ENCODE results near the gene WWOX.

The WWOX gene

DNA sequence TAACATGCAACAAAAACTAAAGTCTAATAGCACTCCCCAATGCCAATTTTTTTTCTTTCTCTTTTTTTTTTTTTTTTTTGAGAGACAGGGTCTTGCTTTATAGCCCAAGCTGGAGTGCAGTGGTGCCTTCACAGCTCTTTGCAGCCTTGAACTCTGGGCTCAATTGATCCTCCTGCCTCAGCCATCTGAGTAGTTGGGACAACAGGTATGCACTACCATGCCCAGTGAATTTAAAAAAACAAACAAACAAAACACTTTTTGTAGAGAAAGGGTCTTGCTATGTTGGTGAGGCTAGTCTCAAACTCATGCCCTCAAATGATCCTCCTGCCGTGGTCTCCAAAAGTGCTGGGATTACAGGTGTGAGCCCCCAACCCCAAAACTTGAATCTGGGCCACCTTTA lies 632.3 kb downstream of the WWOX start:
- no peak for TF ChIP-seq ZNF565 (CRISPR knock-in tag; conservative IDR thresholded peaks at IDR 0.05; ENCODE audit: low read depth)
- TF ChIP-seq PPARA (CRISPR knock-in tag; IDR thresholded peaks at IDR 0.05; ENCODE audit: borderline replicate concordance) = no peak
- TF ChIP-seq ZFP3 (CRISPR knock-in tag; IDR thresholded peaks at IDR 0.05) = no peak
- TF ChIP-seq, protein P1, sequence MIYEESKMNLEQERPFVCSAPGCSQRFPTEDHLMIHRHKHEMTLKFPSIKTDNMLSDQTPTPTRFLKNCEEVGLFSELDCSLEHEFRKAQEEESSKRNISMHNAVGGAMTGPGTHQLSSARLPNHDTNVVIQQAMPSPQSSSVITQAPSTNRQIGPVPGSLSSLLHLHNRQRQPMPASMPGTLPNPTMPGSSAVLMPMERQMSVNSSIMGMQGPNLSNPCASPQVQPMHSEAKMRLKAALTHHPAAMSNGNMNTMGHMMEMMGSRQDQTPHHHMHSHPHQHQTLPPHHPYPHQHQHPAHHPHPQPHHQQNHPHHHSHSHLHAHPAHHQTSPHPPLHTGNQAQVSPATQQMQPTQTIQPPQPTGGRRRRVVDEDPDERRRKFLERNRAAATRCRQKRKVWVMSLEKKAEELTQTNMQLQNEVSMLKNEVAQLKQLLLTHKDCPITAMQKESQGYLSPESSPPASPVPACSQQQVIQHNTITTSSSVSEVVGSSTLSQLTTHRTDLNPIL (CRISPR knock-in tag; IDR thresholded peaks at IDR 0.05; ENCODE audit: low read depth) = no peak
- no peak for TF ChIP-seq GLIS3 (CRISPR knock-in tag; IDR thresholded peaks at IDR 0.05)
- no peak for TF ChIP-seq RARB (CRISPR knock-in tag; IDR thresholded peaks at IDR 0.05)
- no peak for TF ChIP-seq SNAI2 (CRISPR knock-in tag; IDR thresholded peaks at IDR 0.05)
- TF ChIP-seq, protein P2, sequence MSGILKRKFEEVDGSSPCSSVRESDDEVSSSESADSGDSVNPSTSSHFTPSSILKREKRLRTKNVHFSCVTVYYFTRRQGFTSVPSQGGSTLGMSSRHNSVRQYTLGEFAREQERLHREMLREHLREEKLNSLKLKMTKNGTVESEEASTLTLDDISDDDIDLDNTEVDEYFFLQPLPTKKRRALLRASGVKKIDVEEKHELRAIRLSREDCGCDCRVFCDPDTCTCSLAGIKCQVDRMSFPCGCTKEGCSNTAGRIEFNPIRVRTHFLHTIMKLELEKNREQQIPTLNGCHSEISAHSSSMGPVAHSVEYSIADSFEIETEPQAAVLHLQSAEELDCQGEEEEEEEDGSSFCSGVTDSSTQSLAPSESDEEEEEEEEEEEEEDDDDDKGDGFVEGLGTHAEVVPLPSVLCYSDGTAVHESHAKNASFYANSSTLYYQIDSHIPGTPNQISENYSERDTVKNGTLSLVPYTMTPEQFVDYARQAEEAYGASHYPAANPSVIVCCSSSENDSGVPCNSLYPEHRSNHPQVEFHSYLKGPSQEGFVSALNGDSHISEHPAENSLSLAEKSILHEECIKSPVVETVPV (CRISPR knock-in tag; IDR thresholded peaks at IDR 0.05) = no peak
- no peak for TF ChIP-seq ZNF8 (CRISPR knock-in tag; IDR thresholded peaks at IDR 0.05)
- no peak for TF ChIP-seq ZC3H10 (CRISPR knock-in tag; IDR thresholded peaks at IDR 0.05)
- no peak for TF ChIP-seq ARNTL (CRISPR knock-in tag; IDR thresholded peaks at IDR 0.05; ENCODE audit: borderline replicate concordance, low read depth)
- no peak for TF ChIP-seq BACH2 (CRISPR knock-in tag; IDR thresholded peaks at IDR 0.05; ENCODE audit: borderline replicate concordance)
- TF ChIP-seq ZNF70 (CRISPR knock-in tag; IDR thresholded peaks at IDR 0.05) = no peak
- no peak for TF ChIP-seq ISL1 (CRISPR knock-in tag; IDR thresholded peaks at IDR 0.05)
- no peak for TF ChIP-seq TOX (CRISPR knock-in tag; IDR thresholded peaks at IDR 0.05; ENCODE audit: borderline replicate concordance)
- TF ChIP-seq, protein P3, sequence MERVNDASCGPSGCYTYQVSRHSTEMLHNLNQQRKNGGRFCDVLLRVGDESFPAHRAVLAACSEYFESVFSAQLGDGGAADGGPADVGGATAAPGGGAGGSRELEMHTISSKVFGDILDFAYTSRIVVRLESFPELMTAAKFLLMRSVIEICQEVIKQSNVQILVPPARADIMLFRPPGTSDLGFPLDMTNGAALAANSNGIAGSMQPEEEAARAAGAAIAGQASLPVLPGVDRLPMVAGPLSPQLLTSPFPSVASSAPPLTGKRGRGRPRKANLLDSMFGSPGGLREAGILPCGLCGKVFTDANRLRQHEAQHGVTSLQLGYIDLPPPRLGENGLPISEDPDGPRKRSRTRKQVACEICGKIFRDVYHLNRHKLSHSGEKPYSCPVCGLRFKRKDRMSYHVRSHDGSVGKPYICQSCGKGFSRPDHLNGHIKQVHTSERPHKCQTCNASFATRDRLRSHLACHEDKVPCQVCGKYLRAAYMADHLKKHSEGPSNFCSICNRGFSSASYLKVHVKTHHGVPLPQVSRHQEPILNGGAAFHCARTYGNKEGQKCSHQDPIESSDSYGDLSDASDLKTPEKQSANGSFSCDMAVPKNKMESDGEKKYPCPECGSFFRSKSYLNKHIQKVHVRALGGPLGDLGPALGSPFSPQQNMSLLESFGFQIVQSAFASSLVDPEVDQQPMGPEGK (CRISPR knock-in tag; IDR thresholded peaks at IDR 0.05; ENCODE audit: borderline replicate concordance) = no peak
- no peak for ATAC-seq

DNA sequence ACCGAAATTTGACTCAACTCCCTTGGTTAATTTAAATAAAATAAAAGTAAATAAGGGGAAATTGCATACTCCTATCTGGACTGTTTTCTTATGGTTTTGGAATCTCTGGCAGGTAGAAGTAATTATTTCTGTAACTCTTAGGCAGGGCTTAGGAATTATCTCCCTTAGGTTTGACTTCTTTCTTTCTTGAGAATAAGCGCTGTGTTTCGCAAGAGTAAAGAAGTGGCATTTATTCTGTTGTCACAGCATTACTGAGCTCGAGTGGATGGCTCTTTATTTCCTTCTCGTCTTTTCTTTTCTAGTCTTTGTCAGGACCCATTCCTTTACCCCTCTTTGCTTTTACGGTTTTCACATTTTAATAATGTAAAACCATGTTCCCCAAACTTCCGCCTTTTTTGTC lies 633.2 kb downstream of the WWOX start:
- no peak for TF ChIP-seq TOX (CRISPR knock-in tag; IDR thresholded peaks at IDR 0.05; ENCODE audit: borderline replicate concordance)
- no peak for TF ChIP-seq ZNF8 (CRISPR knock-in tag; IDR thresholded peaks at IDR 0.05)
- TF ChIP-seq CSDC2 (CRISPR knock-in tag; IDR thresholded peaks at IDR 0.05) = no peak
- TF ChIP-seq ZFP3 (CRISPR knock-in tag; IDR thresholded peaks at IDR 0.05) = no peak
- TF ChIP-seq ZNF565 (CRISPR knock-in tag; conservative IDR thresholded peaks at IDR 0.05; ENCODE audit: low read depth) = no peak
- no peak for TF ChIP-seq ZFP30 (CRISPR knock-in tag; IDR thresholded peaks at IDR 0.05)
- TF ChIP-seq, protein P4, sequence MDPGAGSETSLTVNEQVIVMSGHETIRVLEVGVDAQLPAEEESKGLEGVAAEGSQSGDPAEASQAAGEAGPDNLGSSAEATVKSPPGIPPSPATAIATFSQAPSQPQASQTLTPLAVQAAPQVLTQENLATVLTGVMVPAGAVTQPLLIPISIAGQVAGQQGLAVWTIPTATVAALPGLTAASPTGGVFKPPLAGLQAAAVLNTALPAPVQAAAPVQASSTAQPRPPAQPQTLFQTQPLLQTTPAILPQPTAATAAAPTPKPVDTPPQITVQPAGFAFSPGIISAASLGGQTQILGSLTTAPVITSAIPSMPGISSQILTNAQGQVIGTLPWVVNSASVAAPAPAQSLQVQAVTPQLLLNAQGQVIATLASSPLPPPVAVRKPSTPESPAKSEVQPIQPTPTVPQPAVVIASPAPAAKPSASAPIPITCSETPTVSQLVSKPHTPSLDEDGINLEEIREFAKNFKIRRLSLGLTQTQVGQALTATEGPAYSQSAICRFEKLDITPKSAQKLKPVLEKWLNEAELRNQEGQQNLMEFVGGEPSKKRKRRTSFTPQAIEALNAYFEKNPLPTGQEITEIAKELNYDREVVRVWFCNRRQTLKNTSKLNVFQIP (CRISPR knock-in tag; IDR thresholded peaks at IDR 0.05; ENCODE audit: borderline replicate concordance, low read depth) = no peak
- TF ChIP-seq SNAI2 (CRISPR knock-in tag; IDR thresholded peaks at IDR 0.05) = no peak
- TF ChIP-seq, protein P3 (CRISPR knock-in tag; IDR thresholded peaks at IDR 0.05; ENCODE audit: borderline replicate concordance) = no peak
- no peak for TF ChIP-seq BACH2 (CRISPR knock-in tag; IDR thresholded peaks at IDR 0.05; ENCODE audit: borderline replicate concordance)
- TF ChIP-seq, protein P5, sequence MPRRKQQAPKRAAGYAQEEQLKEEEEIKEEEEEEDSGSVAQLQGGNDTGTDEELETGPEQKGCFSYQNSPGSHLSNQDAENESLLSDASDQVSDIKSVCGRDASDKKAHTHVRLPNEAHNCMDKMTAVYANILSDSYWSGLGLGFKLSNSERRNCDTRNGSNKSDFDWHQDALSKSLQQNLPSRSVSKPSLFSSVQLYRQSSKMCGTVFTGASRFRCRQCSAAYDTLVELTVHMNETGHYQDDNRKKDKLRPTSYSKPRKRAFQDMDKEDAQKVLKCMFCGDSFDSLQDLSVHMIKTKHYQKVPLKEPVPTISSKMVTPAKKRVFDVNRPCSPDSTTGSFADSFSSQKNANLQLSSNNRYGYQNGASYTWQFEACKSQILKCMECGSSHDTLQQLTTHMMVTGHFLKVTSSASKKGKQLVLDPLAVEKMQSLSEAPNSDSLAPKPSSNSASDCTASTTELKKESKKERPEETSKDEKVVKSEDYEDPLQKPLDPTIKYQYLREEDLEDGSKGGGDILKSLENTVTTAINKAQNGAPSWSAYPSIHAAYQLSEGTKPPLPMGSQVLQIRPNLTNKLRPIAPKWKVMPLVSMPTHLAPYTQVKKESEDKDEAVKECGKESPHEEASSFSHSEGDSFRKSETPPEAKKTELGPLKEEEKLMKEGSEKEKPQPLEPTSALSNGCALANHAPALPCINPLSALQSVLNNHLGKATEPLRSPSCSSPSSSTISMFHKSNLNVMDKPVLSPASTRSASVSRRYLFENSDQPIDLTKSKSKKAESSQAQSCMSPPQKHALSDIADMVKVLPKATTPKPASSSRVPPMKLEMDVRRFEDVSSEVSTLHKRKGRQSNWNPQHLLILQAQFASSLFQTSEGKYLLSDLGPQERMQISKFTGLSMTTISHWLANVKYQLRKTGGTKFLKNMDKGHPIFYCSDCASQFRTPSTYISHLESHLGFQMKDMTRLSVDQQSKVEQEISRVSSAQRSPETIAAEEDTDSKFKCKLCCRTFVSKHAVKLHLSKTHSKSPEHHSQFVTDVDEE (CRISPR knock-in tag; IDR thresholded peaks at IDR 0.05) = no peak
- TF ChIP-seq RARB (CRISPR knock-in tag; IDR thresholded peaks at IDR 0.05) = no peak
- no peak for TF ChIP-seq GLIS3 (CRISPR knock-in tag; IDR thresholded peaks at IDR 0.05)
- no peak for TF ChIP-seq PPARA (CRISPR knock-in tag; IDR thresholded peaks at IDR 0.05; ENCODE audit: borderline replicate concordance)
- TF ChIP-seq OSR1 (CRISPR knock-in tag; IDR thresholded peaks at IDR 0.05) = no peak
- TF ChIP-seq TCF4 (CRISPR knock-in tag; IDR thresholded peaks at IDR 0.05; ENCODE audit: borderline replicate concordance) = no peak
- no peak for ATAC-seq

All from SK-N-SH treated with all-trans-retinoic acid at 6 μM for 48 hours (cell line).